GM19397 (cell line): Measurements from ENCODE around the gene MAMSTR.
"Not testable (repeated sequence)": the region's sequence is repeated elsewhere in the genome, so short reads cannot be mapped to it uniquely, and the experiment has no call there.

Experiments
- ATAC-seq: cut with Tn5 transposase; IDR thresholded peaks from one replicate; pipeline ENCODE4 v1.9.1; 2021; ENCODE audit warnings: mild to moderate bottlenecking, moderate library complexity; ENCODE audit not compliant: unreplicated experiment

MAMSTR gene

DNA sequence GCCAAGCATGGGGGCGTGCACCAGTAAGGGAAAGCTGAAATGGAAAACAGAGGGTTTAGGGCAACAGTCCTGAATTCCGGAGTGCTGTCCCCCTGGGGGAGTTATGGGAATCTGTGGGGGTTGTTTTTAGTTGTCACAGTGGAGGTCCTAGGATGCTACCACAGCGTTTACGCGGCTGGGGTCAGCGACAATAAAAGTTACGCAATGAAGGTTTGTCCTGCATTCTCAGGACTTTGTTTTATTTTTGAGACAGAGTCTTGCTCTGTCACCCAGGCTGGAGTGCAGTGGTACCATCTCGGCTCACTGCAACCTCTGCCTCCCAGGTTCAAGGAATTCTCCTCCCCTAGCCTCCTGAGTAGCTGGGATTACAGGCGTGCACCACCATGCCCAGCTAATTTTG, 25.9 kb downstream of the MAMSTR start:
- ATAC-seq: not testable (repeated sequence)

GRCh38 chr19:48689449-48689848, 30.1 kb downstream of the MAMSTR start:
- no peak for ATAC-seq

DNA sequence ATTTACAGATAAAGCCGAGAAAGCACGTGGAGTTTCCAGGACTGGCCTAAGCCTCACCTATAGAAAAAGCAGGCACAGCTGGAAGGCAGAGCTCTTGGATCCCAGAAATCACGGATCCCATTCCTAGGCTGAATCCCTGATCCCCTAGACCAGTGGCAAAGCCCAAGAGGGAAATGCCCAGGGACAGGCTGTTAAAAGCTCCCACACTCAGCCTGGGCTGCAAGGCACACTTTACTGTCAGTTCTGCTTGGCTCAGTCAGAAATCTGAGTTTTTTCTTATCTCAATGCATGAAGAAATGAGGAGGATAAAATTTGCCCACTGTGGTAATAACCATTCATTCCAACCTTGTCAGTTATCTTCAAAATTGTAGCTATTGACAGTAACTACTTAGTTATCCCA, 31.7 kb downstream of the MAMSTR start:
- ATAC-seq: no peak

DNA sequence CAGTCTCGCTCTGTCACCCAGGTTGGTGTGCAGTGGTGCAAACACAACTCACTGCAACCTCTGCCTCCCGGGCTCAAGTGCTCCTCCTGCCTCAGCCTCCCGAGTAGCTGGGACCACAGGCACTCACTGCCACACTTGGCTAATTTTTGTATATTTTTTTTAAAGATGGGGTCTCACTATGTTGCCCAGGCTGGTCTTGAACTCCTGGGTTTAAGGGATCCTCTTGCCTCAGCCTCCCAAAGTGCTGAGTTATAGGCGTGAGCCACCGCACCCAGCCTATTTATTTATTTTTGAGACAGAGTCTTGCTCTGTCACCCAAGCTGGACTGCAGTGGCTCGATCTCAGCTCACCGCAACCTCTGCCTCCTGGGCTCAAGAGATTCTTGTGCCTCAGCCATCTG, 32.9 kb downstream of the MAMSTR start:
- not testable (repeated sequence) for ATAC-seq

DNA sequence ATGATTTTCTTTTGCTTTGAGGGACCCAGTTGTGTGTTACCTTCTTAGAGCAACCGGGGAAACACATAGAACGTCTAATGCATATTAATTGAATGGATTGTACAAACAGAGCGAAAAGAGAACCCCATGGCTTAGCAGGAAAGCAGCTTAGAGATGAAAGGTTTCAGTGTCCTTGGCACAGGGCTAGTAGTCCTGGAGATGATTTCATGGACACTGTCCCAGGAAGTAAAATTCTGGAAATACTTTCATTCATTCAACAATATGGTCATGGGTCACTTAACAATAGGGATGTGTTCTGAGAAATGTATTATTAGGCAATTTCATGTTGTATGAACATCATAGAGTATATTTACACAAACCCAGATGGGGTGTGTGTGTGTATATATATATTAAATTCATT, 33.4 kb downstream of the MAMSTR start:
- no peak for ATAC-seq

DNA sequence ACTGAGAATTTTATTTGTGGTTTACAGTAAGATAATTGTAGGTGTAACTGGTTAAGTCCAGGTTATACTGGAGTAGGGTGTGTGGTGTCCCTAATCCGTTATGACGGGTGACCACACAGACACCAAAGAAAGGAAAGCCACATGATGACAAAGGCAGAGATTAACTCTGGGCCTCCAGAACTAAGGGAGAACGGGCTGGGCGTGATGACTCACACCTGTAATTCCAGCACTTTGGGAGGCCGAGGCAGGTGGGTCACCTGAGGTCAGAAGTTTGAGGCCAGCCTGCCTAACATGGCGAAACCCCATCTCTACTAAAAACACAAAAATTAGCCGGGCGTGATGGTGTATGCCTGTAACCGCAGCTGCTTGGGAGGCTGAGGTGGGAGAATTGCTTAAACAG, 33.9 kb downstream of the MAMSTR start:
- no peak for ATAC-seq

GRCh38 chr19:48683349-48683748, 36.2 kb downstream of the MAMSTR start:
- ATAC-seq: no peak

- no peak for ATAC-seq
Observed at GRCh38 chr19:48681127-48681470, 38.4 kb downstream of the MAMSTR start.

- no peak for ATAC-seq
Observed at GRCh38 chr19:48680436-48681126, 38.9 kb downstream of the MAMSTR start.

DNA sequence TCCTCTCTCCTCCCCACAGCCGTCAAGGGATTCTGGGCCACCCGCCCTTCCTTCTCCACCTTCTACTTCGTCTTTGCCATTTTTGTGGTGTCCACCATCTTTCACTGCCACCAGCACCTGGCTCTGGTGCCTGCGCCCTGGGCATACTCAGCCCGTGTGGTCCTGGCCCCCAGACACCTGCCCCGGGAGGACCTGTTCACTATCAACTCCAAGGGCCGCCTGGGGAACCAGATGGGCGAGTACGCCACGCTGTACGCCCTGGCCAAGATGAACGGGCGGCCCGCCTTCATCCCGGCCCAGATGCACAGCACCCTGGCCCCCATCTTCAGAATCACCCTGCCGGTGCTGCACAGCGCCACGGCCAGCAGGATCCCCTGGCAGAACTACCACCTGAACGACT, 39.5 kb downstream of the MAMSTR start:
- ATAC-seq: not testable (repeated sequence)

DNA sequence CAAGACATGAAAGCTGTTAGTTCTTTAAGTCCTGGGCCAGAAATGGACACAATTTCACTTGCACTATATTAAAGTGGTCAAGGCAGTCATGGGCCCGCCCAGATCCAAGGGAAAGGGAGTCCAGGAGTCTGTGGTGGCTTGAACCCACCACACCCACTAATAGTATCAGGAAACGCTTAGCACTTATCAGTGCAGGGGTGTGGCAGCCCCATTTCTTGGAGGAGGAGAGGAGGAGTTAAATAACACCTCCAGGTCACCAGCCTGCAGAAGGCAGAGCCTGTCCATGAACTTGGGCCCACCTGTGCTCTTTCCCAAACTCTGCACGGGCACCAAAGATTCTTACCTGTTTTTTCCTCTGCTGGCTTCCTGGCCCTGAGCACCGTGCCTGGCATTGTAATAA, 41.3 kb downstream of the MAMSTR start:
- no peak for ATAC-seq

DNA sequence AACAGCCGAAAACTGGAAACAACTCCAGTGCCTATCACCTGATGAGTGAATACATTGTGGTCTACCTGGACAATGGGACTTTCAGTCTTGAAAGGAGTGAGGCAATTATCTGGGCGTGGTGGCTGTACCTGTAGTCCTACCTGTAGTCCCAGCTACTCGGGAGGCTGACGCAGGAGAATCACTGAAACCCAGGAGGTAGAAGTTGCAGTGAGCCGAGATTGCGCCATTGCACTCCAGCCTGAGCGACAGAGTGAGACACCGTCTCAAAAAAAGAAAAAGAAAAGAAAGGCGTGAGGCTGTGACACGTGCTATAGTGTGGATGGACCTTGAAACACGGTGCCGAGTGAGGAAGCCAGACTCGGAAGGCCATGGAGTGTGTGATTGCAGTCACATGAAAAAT, 42.6 kb downstream of the MAMSTR start:
- no peak for ATAC-seq

DNA sequence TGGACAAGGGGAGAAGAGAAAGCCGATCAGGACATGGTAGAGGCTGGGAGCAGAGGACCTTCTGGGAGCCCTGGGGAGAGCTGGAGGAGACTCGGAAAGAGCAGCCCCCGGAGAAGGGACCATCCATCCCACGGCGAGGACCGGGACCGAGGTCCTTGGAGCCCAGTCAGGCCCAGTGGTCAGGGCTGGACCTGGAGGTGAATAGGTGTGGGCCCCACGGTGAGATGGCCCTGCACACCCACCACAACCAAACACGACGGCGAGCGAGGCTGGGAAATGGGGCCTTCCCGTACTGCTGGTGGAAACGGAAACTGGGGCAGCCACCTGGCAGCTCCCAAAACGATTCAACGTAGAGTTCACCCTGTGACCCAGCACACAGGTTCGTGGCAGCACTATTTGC, 43.0 kb downstream of the MAMSTR start:
- ATAC-seq: no peak

- ATAC-seq: no peak
Observed at GRCh38 chr19:48674921-48675824, 44.4 kb downstream of the MAMSTR start.

DNA sequence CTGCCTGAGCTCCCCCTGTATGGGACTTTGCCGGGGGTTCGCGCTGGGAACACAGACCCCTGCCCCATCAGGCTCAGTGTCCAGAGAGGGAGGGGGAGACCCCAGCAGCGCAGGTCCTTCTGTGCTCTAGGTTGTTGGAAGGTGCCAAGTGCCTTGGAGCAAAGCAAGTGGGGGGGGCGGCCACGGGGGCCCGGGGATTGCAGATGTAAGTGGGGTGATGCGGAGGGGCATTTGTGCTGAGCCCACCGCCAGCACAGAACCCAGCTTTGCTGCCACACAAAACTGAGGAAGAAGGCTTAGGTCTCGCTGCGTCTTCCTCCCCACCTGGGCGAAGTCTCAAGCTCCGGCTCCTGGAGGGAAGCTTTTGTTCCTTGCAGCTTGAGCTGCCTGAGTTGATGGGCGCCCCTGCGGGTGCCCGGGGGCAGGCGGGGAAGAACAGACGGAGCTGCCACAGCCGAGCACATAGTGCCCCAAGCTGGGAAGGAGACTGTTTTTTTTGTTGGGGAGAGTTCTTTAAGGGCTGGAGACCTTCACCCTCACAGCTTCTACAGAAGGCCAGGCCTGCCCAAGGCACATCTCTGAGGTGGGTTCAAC, 45.2 kb downstream of the MAMSTR start:
- no peak for ATAC-seq

- no peak for ATAC-seq
Observed at GRCh38 chr19:48673436-48674100, 46.0 kb downstream of the MAMSTR start.

DNA sequence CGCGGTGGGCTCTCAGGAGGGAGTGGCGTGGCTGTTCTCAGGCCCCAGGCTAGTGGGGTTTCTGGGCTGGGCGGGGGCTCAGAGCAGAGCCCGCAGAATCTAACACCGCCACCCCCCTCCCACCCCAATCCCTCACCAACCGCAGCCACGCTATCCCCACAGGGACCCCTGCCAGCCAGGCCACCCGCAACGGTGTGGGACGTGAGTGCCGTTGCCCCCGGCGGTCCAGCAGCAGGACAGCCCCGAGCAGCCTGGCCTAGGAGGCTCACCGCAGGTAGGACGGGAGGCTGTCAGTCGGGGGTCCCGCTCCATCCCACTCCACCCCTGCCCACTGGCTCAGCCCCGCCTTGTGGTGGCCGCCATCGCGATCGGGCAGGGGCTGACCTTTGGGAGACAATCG, 46.5 kb downstream of the MAMSTR start, which contains the start of gene NTN5:
Gene NTN5, minus strand, starts transcription at position 24 of the 400 bp plus-strand sequence. CDS start 2,031 bp downstream, outside the sequence.
- ATAC-seq: no peak

- no peak for ATAC-seq
Observed at GRCh38 chr19:48671446-48671995, 48.0 kb downstream of the MAMSTR start.

GRCh38 chr19:48670699-48671445, 48.7 kb downstream of the MAMSTR start:
- ATAC-seq: no peak
